ENCODE measurements around the gene SPINT1.

Gene SPINT1

GRCh38 chr15:40843885-40844695 is at the start of gene SPINT1:
Gene SPINT1 (plus strand): TSS chr15:40844048. CDS start chr15:40844555, 507 bp downstream.
- no peak for DNase-seq

GRCh38 chr15:40796041-40796440 is 47.8 kb upstream of the SPINT1 start:
- DNase-seq: no peak

GRCh38 chr15:40796512-40796911 is 47.3 kb upstream of the SPINT1 start:
- no peak for DNase-seq

GRCh38 chr15:40799523-40799922 is 44.3 kb upstream of the SPINT1 start:
- no peak for DNase-seq

- DNase-seq: no peak
These were observed 40.8 kb upstream of the SPINT1 start for GRCh38 chr15:40803076-40803475.

GRCh38 chr15:40803688-40804087 is 40.2 kb upstream of the SPINT1 start:
- no peak for DNase-seq

GRCh38 chr15:40806672-40807027 is 37.2 kb upstream of the SPINT1 start:
- DNase-seq: no peak

GRCh38 chr15:40807028-40807887 is 36.6 kb upstream of the SPINT1 start, which contains the start of the genes DNAJC17 and ZFYVE19:
Gene DNAJC17 (minus strand): TSS chr15:40807473. CDS start chr15:40807446, 27 bp downstream.
Gene ZFYVE19 (plus strand): TSS chr15:40807089. CDS start chr15:40807590, 501 bp downstream.
- DNase-seq: peak; percentile 98

- no peak for DNase-seq
These were observed 35.9 kb upstream of the SPINT1 start for GRCh38 chr15:40807888-40808461.

GRCh38 chr15:40808861-40809450 is 34.9 kb upstream of the SPINT1 start:
- no peak for DNase-seq

- DNase-seq: no peak
These were observed 31.0 kb upstream of the SPINT1 start for GRCh38 chr15:40812721-40813425.

- no peak for DNase-seq
These were observed 28.7 kb upstream of the SPINT1 start for GRCh38 chr15:40815042-40815698.

- no peak for DNase-seq
These were observed 24.8 kb upstream of the SPINT1 start for GRCh38 chr15:40819048-40819447.

GRCh38 chr15:40821195-40821594 is 22.7 kb upstream of the SPINT1 start:
- DNase-seq: no peak

- no peak for DNase-seq
These were observed 20.1 kb upstream of the SPINT1 start for GRCh38 chr15:40823572-40824343.

- peak; percentile 6 for DNase-seq
These were observed 18.0 kb upstream of the SPINT1 start for GRCh38 chr15:40825661-40826422.

GRCh38 chr15:40826423-40827075 is 17.3 kb upstream of the SPINT1 start:
- DNase-seq: no peak

- no peak for DNase-seq
These were observed 15.3 kb upstream of the SPINT1 start, which contains the start of gene PPP1R14D for GRCh38 chr15:40828447-40829036. Gene PPP1R14D (minus strand): TSS chr15:40828708. CDS start chr15:40828641, 67 bp downstream.

GRCh38 chr15:40829115-40829514 is 14.7 kb upstream of the SPINT1 start:
- no peak for DNase-seq

Data from HCEC 1CT (cell line).